HTR-8/SVneo (cell line): ENCODE results near the gene FHOD3.

Source experiments
- DNase-seq: peaks from one replicate; pipeline ENCODE4 v3.0.0; 2011; ENCODE audit warnings: low spot score, mixed read lengths; ENCODE audit not compliant: insufficient read length
- FAIRE-seq: peaks from 2 replicates; lab custom pipeline; 2011; peaks lifted over from hg19 to GRCh38; lab: Jason Lieb, UNC

Gene FHOD3

DNA sequence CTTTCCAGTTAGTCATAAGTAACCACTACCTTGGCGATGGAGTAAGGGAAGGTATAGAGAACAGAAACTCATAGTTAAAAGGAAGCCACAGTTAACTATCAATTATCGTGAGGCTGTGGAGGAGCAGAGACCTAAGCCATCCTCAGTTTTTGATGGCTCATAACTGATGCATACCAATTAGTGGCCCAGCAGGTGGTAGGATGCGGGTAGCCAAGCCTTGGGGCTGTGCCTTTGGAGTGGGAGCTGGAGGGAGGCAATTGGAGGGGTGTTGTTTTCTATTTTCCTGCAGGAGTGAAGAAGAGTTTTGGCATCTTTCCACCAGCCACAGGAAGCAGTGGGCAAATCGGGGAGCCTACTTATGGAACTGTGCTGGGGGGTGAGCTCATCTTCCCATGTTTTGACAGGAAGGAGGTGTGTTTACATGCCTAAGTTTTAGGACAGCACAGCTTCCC, 336.5 kb downstream of the FHOD3 start:
- FAIRE-seq = no peak

DNA sequence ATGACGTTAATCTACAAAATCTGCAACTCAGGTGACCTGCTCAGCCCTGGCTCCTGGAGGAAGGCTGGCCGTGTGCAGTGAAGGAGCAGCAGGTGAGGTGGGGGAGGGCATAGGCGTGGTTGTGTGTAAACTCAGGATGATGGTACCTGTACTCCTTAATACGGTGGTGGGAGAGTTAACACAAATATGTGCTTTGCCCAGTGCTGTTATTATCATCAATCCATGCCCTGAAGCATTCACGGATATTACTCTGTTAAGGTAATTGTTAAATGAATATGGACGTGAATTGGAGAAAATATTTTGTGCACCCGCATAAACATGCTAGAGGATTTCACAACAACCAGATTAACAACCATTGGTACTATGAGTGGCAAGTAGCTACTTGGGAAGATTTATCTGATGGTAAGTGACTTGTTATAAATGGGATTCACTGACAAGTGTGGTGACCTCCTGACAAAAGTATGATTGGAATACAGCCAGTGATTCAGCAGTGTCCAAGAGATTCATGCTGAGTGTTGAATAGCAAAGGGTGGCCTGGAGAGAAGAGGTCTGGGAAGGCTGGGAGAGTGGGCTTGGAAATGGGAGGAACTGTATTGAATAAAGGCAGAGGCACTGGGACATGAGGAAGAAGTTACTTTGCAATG, 337.2 kb downstream of the FHOD3 start:
- no peak for DNase-seq
- no peak for FAIRE-seq

More for the DNA sequence above, 336.5 kb downstream of the FHOD3 start:
- no peak for DNase-seq

GRCh38 chr18:36635414-36636096, 338.0 kb downstream of the FHOD3 start:
- FAIRE-seq = no peak

GRCh38 chr18:36636237-36636817, 338.8 kb downstream of the FHOD3 start:
- FAIRE-seq = no peak

More at GRCh38 chr18:36635414-36636096, 338.0 kb downstream of the FHOD3 start:
- no peak for DNase-seq

DNA sequence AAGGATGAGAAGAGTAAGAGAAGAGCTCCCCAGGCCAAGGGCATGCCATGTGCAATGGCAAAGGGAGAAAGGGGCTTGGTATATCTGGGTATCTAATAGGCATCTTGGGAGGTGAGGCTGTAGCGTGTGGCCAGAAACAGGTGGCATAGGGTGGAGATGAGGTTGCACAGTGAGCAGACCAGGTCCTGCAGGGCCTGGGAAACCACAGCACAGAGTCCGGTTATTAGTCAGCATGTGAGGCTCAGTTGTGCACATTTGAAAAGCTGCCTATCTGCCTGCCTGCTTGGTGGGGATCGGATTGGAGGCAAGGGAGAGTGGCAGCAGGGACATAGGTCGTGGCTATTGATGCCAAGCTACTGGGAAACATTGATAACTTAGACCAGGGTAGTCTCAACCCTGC, 340.7 kb downstream of the FHOD3 start:
- DNase-seq = no peak
- no peak for FAIRE-seq

More at GRCh38 chr18:36636237-36636817, 338.8 kb downstream of the FHOD3 start:
- DNase-seq = no peak

DNA sequence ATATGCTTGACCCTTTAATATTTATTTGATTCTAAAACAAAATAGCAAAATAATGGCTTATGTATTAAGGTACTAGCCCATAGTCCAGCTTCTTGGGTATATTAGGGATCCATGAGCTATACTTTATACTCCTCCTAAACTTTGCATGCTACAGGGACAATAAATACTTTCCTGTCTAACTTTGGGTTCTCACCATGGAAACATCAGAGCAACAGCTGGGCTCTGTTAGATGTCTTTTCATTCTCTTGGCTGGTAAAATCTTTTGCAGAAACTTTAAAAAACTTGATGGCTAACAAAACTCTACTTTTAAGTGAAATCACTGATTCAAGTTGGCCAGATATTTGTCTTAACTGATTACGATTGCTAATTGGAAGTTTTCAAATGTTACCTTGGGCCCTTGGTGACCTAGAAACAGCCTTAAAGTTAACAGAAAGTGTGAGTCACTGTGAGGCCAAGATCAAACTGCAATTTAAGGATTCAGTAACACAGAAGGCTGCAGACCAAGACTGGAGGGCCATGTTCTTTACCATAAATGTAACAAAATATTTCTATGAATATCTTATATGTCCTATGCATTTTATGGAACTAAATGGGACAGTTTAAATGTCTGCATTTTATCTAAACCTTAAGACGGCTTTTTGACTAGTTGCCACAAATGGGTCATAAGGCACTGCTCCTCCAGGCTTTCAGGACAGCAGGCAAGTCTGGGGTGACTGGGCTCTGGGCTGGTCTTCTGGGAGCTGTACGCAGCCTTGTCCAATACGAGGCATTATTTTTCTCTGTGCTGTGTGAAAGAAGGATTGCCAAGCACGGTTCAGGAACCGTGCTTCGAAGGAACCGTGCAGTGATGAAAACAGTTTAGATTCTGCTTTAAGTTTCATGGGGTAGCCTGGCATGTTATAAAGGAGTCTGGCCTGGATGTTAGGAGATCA, 342.8 kb downstream of the FHOD3 start:
- FAIRE-seq (no peak), DNase-seq (no peak)

DNA sequence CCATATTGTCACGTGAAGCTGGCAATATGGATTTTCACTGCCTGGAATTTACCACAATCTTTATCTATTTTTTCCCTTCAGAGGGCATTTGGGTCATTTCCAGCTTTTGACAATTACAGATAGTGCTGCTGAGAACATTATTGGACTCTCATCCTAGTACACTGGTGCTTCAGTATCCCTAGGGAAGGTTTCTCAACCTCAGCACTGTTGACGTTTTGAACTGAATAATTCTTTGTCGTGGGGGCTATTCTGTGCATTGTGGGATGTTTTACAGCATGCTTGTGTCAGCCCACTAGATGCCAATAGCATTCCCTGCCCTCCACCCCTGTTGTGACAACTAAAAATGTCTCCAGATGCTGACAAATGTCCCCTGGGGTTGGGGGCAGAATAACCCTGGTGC, 345.5 kb downstream of the FHOD3 start:
- no peak for FAIRE-seq
- DNase-seq = no peak

GRCh38 chr18:36648803-36649202, 351.3 kb downstream of the FHOD3 start:
- no peak for FAIRE-seq
- DNase-seq = no peak

DNA sequence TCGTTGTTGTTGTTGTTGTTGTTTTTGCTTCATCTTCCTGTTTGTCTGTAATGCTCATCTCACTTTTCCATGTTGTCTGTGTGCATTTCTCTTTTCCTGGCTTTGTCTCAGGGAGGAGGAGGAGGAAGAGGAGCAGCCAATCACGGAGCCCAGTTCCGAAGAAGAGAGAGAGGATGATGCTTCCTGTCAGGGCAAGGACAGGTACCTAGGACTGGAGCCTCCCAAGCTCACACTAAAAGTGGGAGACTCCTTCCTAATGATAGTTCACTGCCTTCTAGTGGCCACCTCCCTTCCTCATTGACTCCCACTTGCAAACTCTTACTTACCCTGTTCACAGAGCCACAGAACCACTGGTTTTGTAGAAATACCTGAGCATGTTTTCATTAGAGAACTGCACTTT, 351.7 kb downstream of the FHOD3 start:
- FAIRE-seq = no peak
- DNase-seq = no peak

DNA sequence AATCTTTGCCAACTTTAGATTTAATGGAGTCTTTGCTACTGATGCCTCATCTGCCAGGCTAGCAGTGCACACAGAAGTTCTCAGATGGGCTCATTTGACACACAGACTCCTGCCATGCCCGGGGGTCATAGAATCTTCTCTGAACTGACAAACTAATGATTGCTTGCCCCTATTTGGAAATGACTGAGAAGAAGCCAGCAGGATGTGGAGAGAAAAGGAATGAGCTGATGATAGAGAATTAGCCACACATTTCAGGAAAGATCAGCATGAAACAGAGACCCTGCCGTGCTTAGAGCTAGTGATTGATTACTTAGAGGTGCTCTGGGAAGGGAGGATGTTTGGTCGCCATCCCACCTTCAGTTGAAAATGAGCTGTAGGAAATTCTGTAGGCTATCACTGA, 352.8 kb downstream of the FHOD3 start:
- no peak for DNase-seq
- no peak for FAIRE-seq

GRCh38 chr18:36650906-36651305, 353.4 kb downstream of the FHOD3 start:
- DNase-seq (no peak), FAIRE-seq (no peak)

GRCh38 chr18:36652503-36652902, 355.0 kb downstream of the FHOD3 start:
- no peak for FAIRE-seq

GRCh38 chr18:36653141-36653869, 355.8 kb downstream of the FHOD3 start:
- FAIRE-seq = no peak
- no peak for DNase-seq

More at GRCh38 chr18:36652503-36652902, 355.0 kb downstream of the FHOD3 start:
- no peak for DNase-seq

- FAIRE-seq = no peak
- DNase-seq = no peak
These were observed 356.4 kb downstream of the FHOD3 start for GRCh38 chr18:36653870-36654269.

GRCh38 chr18:36655074-36655473, 357.6 kb downstream of the FHOD3 start:
- DNase-seq = no peak
- FAIRE-seq = no peak

- FAIRE-seq (no peak), DNase-seq (no peak)
These were observed 358.4 kb downstream of the FHOD3 start for GRCh38 chr18:36655930-36656329.

DNA sequence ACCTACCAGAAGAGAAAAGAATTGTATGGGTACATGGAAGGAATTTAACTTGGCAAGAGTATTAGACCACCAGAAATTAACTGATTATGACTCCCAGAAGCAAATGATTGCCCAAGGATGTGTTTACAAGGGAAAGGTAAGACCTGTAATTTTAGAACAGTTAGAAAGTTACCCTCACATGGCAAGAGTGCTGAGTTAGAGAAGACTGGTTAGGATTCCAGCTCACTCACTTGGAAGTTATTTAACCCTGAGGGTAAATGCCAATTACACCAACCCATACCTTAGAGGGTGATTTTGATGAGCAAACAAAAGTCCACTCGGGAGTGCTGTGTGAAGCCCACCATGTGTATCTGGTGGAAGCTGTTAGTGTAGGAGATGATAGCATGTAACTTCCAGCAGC, 361.1 kb downstream of the FHOD3 start:
- FAIRE-seq = no peak

GRCh38 chr18:36660311-36660710, 362.8 kb downstream of the FHOD3 start:
- FAIRE-seq (no peak), DNase-seq (no peak)

More for the DNA sequence above, 361.1 kb downstream of the FHOD3 start:
- no peak for DNase-seq

DNA sequence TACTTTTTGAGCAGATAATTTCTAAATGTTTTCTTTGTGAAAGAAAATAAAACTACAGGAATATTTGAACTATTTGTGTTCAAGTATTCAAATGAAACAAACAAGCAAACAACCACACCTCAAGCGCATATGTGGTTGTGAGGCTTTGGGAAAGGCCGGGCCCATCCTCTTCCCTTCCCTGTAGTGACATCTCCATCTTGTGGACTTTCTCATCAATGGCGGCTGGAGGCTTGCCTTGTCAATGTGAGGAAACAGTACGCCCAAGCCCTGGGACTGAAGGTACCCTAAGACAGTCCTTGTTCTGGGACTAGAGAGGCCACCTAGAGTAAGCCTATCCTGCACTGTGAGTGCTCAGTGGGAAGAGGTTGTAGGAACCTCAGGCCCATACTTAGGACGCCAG, 364.5 kb downstream of the FHOD3 start:
- DNase-seq (no peak), FAIRE-seq (no peak)

- DNase-seq (no peak), FAIRE-seq (no peak)
These were observed 365.8 kb downstream of the FHOD3 start for GRCh38 chr18:36663312-36663711.
